ENCODE results near the gene KCNQ1OT1. TPM values are rescaled to one million over a fixed set of nuclear protein-coding genes. Genes with fewer than 3 reads are reported as not detected.

KCNQ1OT1 gene
- total and polyA plus RNA-seq, 9 of the 15 experiments (the other 6 are each of a cell fraction or from before 2014, with no cell fraction given): 0.04 to 2.3 (median 0.74) TPM

- POLR2A ChIA-PET: interaction anchor here (0.8 to 0.9 kb wide), 2 partner anchors 11 to 195 kb away, joined by 3 read pairs; no protein-coding TSS in a partner anchor
- BruUV-seq (replicated peaks): no TSS peak
- FAIRE-seq: no peak
Measured at GRCh38 chr11:2577031-2577990, 122.5 kb downstream of the KCNQ1OT1 start.

More at GRCh38 chr11:2577031-2577990, 122.5 kb downstream of the KCNQ1OT1 start:
- no peaks in the 10 kb centered on the region for H3K9me1 ChIP-seq (ENCODE audit: control insufficient read depth, insufficient read depth, low read length)
- H3K9me3 ChIP-seq (replicated peaks; ENCODE audit: control insufficient read depth, insufficient read depth, low read depth, low read length): no peaks in the 10 kb centered on the region
- no peak overlapping the region for H3K9ac ChIP-seq (ENCODE audit: insufficient read depth in 1 of 2, low read depth in 2 of 2, low read length in 2 of 2)
- TF ChIP-seq HINFP (tag; conservative IDR thresholded peaks at IDR 0.05; ENCODE audit: low read depth) (no peak), SRSF9 (IDR thresholded peaks at IDR 0.05; ENCODE audit: borderline replicate concordance, low read depth, low read length) (no peak), NBN (IDR thresholded peaks at IDR 0.05; ENCODE audit: low read depth) (no peak), MITF (IDR thresholded peaks at IDR 0.05) (no peak)
- peaks cover 0 to 80% of the 10 kb centered on the region in 2 experiments; a peak in 2 of 5 replicates for H3K4me1 ChIP-seq (replicated peaks in 1 of 2; ENCODE audit: control insufficient read depth in 2 of 2, insufficient read depth in 2 of 2, low read length in 2 of 2)
- CTCF ChIA-PET (ENCODE audit: low intra/inter-chr PET ratio): no interaction called here
- in situ Hi-C loops (cut with MboI): no loop called here
- peaks cover 10% of the 10 kb centered on the region; the same call in 1 of the 2 replicates for H4K20me1 ChIP-seq (replicated peaks; ENCODE audit: control insufficient read depth, insufficient read depth, low read length)
- intact Hi-C loops (cut with micrococcal nuclease): no loop called here
- no peaks in the 10 kb centered on the region for H3K36me3 ChIP-seq (ENCODE audit: control insufficient read depth, insufficient read depth, low read length)
- H3K4me3 ChIP-seq: no peak overlapping the region
- DNase-seq (ENCODE audit: extremely low read depth in 1 of 4, low spot score in 3 of 4) (no peak), ATAC-seq (no peak)
- no peak overlapping the region for H2AFZ ChIP-seq (ENCODE audit: low read depth, low read length)
- no peaks in the 10 kb centered on the region for H3K79me2 ChIP-seq (ENCODE audit: control insufficient read depth, insufficient read depth, low read length)
- H3K27me3 ChIP-seq (ENCODE audit: control insufficient read depth in 2 of 2, insufficient read depth in 2 of 2, low read length in 2 of 2): peaks cover 4 to 41% of the 10 kb centered on the region in 2 experiments; a peak in 4 of 5 replicates
- no peak overlapping the region for H3K4me2 ChIP-seq (ENCODE audit: insufficient read depth, low read length)
- WGBS (ENCODE audit: insufficient coverage, low coverage, missing lambda C conversion rate): 38% methylated on average over 30 of the region's 33 CpGs
- no peak overlapping the region for H3K27ac ChIP-seq (ENCODE audit: extremely low read depth, low read depth, low read length)
